ENCODE data around the gene UTS2R.

Gene UTS2R

DNA sequence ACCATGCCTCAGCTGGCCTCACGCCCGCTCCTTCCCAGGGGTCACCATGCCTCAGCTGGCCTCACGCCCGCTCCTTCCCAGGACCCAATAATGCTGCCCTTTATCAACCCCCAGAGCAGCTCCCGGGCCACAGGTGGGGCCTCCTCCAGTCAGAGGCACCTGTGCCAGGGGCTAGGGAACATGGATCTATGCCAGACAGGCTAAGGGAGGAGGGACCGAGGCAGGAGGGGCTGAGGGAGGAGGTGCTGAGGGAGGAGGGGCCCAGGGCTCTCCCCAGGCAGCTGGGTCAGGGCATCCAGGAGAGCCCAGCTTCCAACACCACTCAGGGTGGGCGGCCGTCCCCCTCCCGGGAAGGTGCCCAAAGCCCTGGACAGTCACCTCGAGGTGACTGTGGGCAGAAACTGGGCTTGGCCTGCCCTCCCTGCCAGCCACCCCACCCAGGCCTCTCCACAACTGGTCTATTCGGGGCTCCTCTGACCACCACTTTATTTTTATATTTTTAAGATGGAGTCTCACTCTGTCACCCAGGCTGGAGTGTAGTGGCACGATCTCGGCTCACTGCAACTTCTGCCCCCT lies 19.4 kb downstream of the UTS2R start:
- no peak for DNase-seq

DNA sequence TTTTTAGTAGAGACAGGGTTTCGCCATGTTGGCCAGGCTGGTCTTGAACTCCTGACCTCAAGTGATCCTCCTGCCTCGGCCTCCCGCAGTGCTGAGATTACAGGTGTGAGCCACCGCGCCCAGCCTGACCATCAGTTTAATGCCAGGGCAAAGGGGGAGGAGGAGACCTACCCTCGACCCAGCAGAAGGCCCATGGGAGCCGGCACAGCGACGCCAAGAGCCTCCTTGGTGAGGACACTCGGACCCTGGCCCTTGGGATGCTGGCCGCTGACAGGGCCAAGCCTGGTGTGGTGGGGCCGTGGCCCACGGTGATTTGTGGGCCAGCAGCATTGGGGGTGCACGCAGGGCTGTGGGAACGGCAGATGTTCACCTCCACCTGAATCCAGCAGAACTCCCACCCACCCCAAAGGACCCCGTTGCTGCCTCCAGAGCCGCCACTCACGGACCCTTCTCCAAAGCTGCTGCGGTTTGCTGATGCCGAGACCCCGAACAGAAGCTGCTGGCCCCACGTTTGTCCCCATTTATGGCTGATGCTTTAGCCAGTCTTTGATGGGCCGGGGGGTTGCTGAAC lies 20.0 kb downstream of the UTS2R start:
- DNase-seq = no peak

DNA sequence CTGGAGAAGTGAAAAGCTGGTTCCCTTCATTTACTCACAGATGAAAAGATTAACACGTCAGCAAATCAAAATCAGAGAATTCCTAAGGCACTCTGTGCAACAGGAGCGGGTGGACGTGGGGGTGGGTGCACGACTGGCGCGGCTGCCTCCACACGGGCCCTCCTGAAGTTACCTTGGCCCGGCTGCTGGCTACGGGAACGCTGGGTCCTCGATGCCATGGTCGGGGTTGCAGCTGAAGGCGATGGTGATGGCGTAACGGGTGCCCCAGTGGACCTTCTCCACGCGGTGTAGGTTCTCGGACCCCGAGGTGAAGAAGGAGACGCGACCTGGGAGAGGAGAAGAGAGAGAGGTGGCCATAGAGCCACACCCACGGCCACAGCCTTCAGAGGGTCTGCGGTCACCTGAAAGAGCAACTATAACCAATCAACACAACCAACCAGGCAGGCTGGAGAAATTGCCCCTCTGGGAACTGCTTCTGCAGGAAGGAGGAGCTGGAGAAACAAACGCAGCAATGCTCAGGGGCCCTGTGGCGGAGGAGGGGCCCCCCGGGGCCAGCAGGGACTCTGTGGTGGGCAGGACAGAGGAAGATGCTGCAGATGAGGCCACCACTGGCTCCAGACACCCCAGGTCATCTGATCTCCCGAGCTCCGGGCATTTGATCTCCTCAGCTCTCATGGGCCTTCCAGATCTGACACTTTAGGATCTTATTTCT lies 20.8 kb downstream of the UTS2R start:
- DNase-seq = no peak

- no peak for DNase-seq
Measured at GRCh38 chr17:82392941-82393340, 21.4 kb downstream of the UTS2R start.

DNA sequence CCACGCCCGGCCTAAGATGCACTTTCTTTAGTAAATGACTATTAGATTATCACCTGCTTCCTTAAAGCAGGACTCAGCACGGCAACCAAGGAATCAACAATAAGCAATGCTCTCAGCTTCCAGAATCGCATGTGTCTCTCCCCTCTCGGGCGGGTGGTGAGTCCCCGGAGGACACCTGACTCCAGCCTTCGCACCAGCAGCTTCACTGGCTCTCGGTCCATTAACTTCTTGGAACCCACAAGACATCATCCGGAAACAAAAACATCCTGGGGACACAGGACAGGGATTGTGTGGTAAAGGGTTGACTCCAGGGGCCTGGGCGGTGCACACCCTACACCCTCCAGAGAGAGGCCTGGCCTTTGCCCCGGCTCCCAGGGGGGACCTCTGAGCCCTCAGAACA lies 22.7 kb downstream of the UTS2R start:
- no peak for DNase-seq

DNA sequence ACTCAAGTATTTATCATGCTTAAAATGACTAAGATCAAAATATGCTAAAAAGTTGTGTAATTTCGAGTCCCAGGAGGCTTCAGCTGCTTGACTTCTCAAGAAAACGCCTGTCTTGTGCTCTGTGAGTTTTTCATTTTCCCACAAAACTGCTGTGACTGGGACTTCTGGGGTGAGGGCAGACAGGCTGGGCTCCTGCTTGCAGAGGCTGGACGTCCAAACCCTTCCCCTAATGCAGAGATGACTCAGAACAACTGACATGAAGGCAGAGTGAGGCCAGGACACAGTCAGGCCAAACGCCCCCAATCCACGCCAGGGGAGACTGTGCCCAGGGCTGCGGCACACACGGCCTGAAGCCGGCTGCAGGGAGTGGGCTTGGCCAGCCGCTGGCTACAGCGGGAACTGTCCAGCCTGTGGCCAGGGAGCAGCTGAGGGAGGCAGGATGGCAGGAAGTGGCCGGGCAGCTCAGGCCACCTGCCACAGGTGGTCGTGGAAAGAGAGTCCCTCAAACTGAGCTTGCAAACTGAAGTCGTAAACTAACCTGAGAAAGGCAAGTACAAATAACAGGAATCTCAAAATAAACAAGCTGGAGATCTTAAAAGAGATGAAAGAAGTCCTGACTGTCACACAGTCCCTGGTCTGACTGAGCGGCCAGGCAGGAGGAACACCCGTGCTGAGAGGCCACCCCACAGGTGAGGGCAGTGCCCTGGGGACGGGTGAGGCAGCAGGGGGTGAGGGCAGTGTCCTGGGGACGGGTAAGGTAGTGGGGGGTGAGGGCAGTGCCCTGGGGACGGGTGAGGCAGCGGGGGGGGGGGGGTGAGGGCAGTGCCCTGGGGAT lies 25.3 kb downstream of the UTS2R start:
- no peak for DNase-seq

GRCh38 chr17:82397449-82398335 lies 26.1 kb downstream of the UTS2R start:
- DNase-seq = peak in 1 of 2 experiments; percentile 38

GRCh38 chr17:82399041-82399441 lies 27.5 kb downstream of the UTS2R start:
- no peak for DNase-seq

GRCh38 chr17:82399601-82400101 lies 28.1 kb downstream of the UTS2R start:
- DNase-seq = peak in 1 of 2 experiments; percentile 54

DNA sequence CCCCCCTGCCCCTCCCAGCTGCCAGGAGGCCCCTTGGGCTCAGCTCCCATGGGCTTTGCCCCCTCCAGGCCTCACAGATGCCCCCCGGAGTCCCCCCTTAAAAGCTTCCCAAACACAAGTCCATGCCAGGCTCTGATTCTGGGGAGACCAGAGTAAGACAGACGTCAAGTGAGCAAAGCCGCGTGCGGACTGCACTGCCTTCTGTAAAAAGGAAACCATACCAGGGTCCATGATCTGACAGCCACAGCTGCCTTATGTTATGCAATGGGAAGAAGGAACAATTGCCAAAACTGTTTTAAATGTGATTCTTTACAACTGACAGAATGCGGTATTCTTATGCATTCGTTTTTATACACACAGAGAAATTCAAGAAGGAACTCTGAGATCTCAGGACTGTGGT lies 28.6 kb downstream of the UTS2R start:
- no peak for DNase-seq

GRCh38 chr17:82400830-82401229 lies 29.3 kb downstream of the UTS2R start:
- DNase-seq = no peak

DNA sequence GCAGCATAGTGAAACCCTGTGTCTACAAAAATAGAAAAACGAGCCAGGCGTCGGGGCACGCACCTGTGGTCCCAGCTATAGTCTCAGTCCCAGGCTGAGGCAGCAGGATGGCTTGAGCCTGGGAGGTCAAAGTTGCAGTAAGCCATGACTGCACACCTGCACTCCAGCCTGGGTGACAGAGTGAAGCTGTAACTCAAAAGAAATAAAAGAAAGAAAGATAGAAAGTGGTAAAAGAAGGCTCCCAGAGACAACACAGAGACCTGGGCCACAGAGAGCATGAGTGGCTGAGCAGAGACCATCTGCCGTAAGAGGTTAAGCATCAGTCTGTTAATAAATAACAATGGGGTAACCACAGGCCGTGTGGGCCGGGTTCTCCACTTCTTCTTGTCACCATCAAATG lies 31.3 kb downstream of the UTS2R start:
- DNase-seq = no peak

DNA sequence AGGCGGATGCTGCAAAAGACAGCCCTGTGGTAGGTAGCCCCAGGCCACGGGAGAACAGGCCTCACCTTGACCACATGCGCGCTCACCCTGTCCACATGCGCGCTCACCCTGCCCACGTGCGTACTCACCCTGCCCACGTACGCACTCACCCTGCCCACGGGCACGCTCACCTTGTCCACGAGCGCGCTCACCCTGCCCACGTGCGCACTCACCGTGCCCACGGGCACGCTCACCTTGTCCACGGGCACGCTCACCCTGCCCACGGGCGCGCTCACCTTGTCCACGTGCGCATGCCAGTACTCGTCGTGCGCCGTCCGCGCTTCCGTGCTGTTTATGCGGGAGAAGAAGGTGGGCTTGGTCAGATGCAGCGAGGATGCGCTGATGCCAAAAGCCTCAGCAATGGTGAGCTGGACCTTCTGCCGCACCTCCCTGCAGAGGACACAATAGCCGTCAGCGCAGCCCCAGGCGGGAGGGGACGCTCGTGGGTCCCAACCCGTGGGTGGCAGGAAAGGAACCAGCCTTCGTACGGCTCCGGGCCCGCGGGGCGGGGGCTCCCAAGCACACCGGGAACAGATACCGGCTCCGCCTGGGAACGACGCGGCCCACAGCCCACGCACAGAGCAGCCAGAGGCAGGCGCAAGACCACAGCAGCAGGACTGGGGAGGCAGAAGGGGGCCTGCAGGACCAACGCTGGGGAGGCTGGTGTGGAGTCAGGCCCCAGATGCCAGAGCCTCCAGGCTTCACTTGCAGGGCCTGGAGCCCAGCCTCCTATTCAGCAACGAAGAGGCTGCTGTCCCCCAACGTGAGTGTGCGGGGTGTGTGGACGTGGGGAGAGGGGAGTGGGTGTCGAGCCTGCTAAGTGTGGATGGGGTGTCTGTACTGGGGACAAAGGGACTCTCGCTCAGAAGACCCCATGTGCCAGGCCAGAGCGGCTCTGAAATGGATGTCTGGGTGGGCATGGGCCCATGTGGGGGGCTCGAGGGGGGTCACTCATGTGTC lies 32.4 kb downstream of the UTS2R start:
- no peak for DNase-seq

DNA sequence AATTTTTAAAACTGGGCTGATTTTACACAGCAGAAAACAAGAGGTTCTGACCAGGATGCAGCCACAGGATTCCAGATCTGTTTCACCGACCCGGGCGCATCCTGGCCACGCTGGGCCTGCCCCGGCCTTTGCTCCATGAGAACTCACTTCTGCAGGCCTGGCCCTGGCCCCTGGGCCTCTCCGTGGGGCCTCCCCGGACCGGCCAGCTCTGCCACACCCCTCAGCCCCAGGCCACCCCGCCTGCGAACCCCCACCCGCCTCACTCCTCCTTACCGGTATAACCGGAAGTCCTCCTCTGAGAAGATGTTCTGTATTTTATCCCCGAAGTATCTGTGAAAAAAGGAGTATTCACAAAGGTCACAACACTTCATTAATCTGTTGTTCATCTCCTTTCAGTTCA lies 33.5 kb downstream of the UTS2R start:
- DNase-seq = no peak

GRCh38 chr17:82406131-82406671 lies 34.6 kb downstream of the UTS2R start:
- no peak for DNase-seq

GRCh38 chr17:82407255-82407654 lies 35.7 kb downstream of the UTS2R start:
- no peak for DNase-seq

- DNase-seq = no peak
Measured at GRCh38 chr17:82408288-82408937, 36.8 kb downstream of the UTS2R start.

- DNase-seq = no peak
Measured at GRCh38 chr17:82408938-82409318, 37.4 kb downstream of the UTS2R start.

- no peak for DNase-seq
Measured at GRCh38 chr17:82410014-82410716, 38.6 kb downstream of the UTS2R start.
